DND-41 (cell line): Measurements from ENCODE around the gene XRCC3.

ENCODE experiments used
- ATAC-seq: fragments of 200-7000 bp; cut with Tn5 transposase; 3 replicates; pipeline ENCODE4 v1.9.1; 2021; ENCODE audit warnings: low read depth; ENCODE audit not compliant: insufficient read depth
- DNase-seq: peaks from one replicate; pipeline ENCODE4 v3.0.0-alpha.2; 2020
- H2AFZ ChIP-seq: 2 replicates; pipeline ENCODE4 v1.6.0; 2012; ENCODE audit warnings: low read depth, low read length
- H3K27ac ChIP-seq: 2 replicates; pipeline ENCODE4 v1.5.1; 2012; ENCODE audit warnings: low read length, inconsistent platforms
- H3K27me3 ChIP-seq: fragments of 200-600 bp; sonication (generic); 2 replicates; pipeline ENCODE4 v1.6.0; 2012; ENCODE audit warnings: low read length, mild to moderate bottlenecking, inconsistent platforms; ENCODE audit not compliant: insufficient read depth, poor library complexity
- H3K36me3 ChIP-seq: 2 replicates; pipeline ENCODE4 v1.5.1; 2012; ENCODE audit warnings: low read length, inconsistent platforms; ENCODE audit not compliant: insufficient read depth
- H3K4me1 ChIP-seq: 2 replicates; pipeline ENCODE4 v1.5.1; 2012; ENCODE audit warnings: mild to moderate bottlenecking, low read length; ENCODE audit not compliant: insufficient read depth
- H3K4me2 ChIP-seq: 2 replicates; pipeline ENCODE4 v1.6.0; 2012; ENCODE audit warnings: mild to moderate bottlenecking, moderate library complexity, low read length, inconsistent platforms; ENCODE audit not compliant: insufficient read depth
- H3K4me3 ChIP-seq, 2 experiments: fragments of 200-600 bp in 1 of 2; shearing (Covaris generic) in 1 of 2; 2 replicates each; pipeline ENCODE4 v1.5.1; 2012 to 2016; ENCODE audit warnings: inconsistent platforms in 2 of 2, low read length in 2 of 2, mild to moderate bottlenecking in 2 of 2, low read depth in 1 of 2, moderate library complexity in 1 of 2
- H3K79me2 ChIP-seq: 2 replicates; pipeline ENCODE4 v1.6.0; 2012; ENCODE audit warnings: low read length, inconsistent platforms; ENCODE audit not compliant: insufficient read depth
- H3K9ac ChIP-seq: 2 replicates; pipeline ENCODE4 v1.6.0; 2012; ENCODE audit warnings: low read depth, mild to moderate bottlenecking, inconsistent platforms, low read length, moderate library complexity
- H3K9me3 ChIP-seq: 2 replicates; pipeline ENCODE4 v1.5.1; 2012; ENCODE audit warnings: low read length, moderate library complexity, mild to moderate bottlenecking, inconsistent platforms; ENCODE audit not compliant: insufficient read depth, severe bottlenecking
- H4K20me1 ChIP-seq: 2 replicates; pipeline ENCODE4 v1.6.0; 2012; ENCODE audit warnings: low read length; ENCODE audit not compliant: insufficient read depth
- EZH2 ChIP-seq: IDR thresholded peaks from 3 replicates; pipeline ENCODE4 v1.6.1; 2012; ENCODE audit warnings: borderline replicate concordance, low read depth, mild to moderate bottlenecking, moderate library complexity, low read length, inconsistent platforms; ENCODE audit not compliant: severe bottlenecking
- TF ChIP-seq, protein P1 (sequence below): IDR thresholded peaks from 2 replicates; pipeline ENCODE4 v1.5.1; 2012; ENCODE audit warnings: borderline replicate concordance, low read length, moderate library complexity, mild to moderate bottlenecking; ENCODE audit not compliant: poor library complexity, severe bottlenecking; ENCODE audit errors: extremely low read depth

XRCC3 gene

DNA sequence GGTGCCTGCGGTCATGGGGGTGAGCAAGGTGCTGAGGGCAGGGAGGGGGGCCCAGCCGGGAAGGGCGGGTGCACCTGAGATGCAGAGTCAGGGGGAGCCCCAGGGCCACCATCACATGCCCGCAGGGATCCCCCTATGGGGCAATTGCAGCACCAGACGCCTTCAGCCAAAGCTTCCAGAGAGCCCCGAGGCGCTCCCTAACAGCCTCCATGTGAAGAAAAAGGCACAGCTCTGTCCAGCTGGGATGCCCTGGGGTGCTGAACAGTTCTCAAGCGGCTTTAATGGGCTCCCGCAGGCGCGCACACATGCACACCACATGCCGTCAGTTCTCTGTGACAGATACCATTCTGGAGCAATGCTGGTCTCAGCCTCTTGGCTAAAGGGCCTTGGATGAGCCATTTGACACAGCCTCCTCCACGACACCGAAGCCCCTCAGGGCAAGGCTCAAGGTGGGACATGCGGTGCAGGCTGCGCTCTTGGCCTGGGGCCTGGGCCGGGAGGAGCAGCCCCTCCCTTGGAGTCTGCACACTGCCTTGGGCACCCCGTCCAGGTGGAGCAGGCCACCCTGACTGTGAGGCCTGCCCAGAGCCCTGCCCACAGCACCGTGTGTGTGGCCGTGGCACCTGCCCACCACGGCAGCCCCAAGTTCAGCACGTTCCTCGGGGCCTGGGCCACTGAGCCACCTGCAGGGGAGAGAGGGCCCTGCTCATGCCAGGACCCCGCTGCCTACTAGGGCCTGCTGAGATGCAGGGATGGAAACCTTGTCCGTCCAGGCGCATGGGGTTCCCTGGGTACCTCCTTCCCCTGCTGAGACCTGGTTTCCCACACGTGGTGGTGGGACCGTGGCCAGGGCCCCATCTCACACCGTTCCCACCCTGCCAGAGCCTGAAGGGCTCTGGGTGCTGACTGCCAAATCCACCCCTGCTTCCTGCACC lies 7.7 kb downstream of the XRCC3 start:
- H3K27ac ChIP-seq: no peak overlapping the region
- H3K4me1 ChIP-seq: peaks cover 17% of the 10 kb centered on the region
- no peak for DNase-seq
- no peaks in the 10 kb centered on the region for H3K27me3 ChIP-seq
- H3K4me3 ChIP-seq: no peak overlapping the region
- peaks cover 62% of the 10 kb centered on the region for H4K20me1 ChIP-seq
- H3K9ac ChIP-seq: no peak overlapping the region
- peak; percentile 6; the same call in 1 of the 3 replicates for ATAC-seq
- H3K79me2 ChIP-seq: peaks cover 31% of the 10 kb centered on the region
- no peak overlapping the region for H2AFZ ChIP-seq
- H3K9me3 ChIP-seq: no peaks in the 10 kb centered on the region
- H3K36me3 ChIP-seq: peaks cover 93% of the 10 kb centered on the region
- H3K4me2 ChIP-seq: no peak overlapping the region
- TF ChIP-seq, protein P1, sequence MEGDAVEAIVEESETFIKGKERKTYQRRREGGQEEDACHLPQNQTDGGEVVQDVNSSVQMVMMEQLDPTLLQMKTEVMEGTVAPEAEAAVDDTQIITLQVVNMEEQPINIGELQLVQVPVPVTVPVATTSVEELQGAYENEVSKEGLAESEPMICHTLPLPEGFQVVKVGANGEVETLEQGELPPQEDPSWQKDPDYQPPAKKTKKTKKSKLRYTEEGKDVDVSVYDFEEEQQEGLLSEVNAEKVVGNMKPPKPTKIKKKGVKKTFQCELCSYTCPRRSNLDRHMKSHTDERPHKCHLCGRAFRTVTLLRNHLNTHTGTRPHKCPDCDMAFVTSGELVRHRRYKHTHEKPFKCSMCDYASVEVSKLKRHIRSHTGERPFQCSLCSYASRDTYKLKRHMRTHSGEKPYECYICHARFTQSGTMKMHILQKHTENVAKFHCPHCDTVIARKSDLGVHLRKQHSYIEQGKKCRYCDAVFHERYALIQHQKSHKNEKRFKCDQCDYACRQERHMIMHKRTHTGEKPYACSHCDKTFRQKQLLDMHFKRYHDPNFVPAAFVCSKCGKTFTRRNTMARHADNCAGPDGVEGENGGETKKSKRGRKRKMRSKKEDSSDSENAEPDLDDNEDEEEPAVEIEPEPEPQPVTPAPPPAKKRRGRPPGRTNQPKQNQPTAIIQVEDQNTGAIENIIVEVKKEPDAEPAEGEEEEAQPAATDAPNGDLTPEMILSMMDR: no peak
- no peak for TF ChIP-seq EZH2

DNA sequence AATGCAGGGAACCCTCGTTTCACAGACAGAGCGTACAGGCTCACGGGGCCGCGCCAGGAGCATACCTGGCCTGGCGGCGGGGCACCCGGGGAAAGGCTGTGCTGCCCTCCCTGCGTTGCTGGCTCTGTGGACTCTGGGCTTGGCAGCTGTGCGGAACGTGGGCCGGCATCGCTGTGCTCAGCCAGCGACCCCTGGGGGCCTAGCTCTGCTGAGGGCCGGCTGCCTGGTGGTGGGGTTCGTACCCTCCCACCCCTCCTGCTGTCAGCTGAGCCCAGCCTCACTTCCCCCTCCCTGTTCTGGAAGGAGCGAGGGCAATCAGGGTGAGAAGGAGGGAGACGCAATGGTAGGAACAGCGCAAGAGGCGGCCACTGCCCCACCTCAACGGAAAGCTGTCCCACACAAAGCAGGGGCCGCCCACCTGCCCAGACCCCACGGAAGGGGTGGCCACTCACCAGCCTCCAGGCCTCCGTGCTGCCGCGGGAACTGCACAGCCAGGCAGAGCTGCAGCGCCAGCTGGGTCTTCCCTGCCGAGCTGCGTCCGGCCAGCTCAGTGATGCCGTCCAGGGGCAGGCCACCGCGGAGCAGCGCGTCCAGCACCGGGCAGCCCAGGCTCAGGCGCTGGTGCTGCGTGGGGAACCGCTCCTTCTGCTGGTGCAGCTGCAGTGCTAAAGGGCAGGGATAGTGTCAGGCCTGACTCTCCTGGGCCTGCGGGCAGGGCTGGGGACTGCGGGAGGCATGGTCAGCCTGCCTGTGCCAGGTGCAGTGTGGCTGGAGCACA lies 8.5 kb downstream of the XRCC3 start:
- DNase-seq (no peak), ATAC-seq (no peak)
- Histone ChIP-seq H3K4me1 (peaks cover 8% of the 10 kb centered on the region), H3K79me2 (peaks cover 24% of the 10 kb centered on the region), H3K9me3 (no peaks in the 10 kb centered on the region), H3K27ac (no peak overlapping the region), H3K9ac (no peak overlapping the region), H3K4me3 (no peak overlapping the region), H2AFZ (no peak overlapping the region), H3K4me2 (no peak overlapping the region), H3K27me3 (no peaks in the 10 kb centered on the region), H4K20me1 (peaks cover 62% of the 10 kb centered on the region), H3K36me3 (peaks cover 93% of the 10 kb centered on the region)
- TF ChIP-seq, protein P1: no peak
- no peak for TF ChIP-seq EZH2

DNA sequence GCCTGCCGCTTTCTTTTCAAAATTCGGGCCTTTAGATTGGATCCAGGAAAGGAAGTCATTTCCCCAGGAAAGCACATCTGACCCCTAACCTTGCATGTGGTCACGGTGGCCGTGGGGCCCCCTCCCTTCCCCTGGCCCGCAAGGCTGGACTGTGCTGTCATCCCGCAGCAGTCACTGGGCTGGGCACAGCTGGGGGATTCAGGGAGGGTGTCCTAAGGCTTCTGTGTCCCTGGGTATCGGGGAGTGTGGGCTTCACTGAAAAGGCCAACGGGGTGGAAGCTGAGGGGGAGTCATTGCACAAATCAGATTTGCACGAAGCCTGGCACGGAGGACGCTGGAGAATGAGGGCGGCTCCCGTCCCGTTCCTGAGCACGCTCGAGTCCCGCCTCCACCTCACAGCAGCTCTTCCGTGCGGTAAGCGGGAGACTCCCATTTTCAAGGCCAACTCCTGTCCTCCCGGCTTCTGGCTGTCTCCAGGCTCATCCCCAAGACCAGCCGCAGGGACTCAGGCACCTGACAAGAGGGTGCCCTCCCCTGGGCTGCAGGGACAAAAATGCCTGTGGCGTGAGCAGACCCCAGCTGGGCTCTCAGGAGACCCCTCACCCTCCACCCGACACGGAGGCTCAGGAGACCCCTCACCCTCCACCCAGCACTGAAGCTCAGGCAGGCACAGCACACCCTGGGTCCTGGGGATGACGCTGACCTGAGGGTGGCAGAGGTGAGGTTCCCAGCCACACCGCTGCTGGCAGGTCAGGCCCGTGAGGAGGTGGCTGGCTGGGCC lies 9.6 kb downstream of the XRCC3 start:
- H3K9me3 ChIP-seq: no peaks in the 10 kb centered on the region
- peaks cover 60% of the 10 kb centered on the region for H4K20me1 ChIP-seq
- no peaks in the 10 kb centered on the region for H3K27me3 ChIP-seq
- H3K36me3 ChIP-seq: peaks cover 89% of the 10 kb centered on the region
- ATAC-seq: no peak
- H2AFZ ChIP-seq: no peak overlapping the region
- no peaks in the 10 kb centered on the region for H3K4me1 ChIP-seq
- TF ChIP-seq EZH2: no peak
- TF ChIP-seq, protein P1: no peak
- DNase-seq: no peak
- H3K9ac ChIP-seq: no peak overlapping the region
- no peak overlapping the region for H3K4me3 ChIP-seq
- H3K4me2 ChIP-seq: no peak overlapping the region
- peaks cover 13% of the 10 kb centered on the region for H3K79me2 ChIP-seq
- H3K27ac ChIP-seq: no peak overlapping the region
